GM12878 (cell line): ENCODE data around the gene CALCA.

Experiments
- BACH1 ChIP-seq: fragments of 450-650 bp; IDR thresholded peaks from 2 replicates; pipeline ENCODE4 v1.6.1; 2017; ENCODE audit warnings: mild to moderate bottlenecking, borderline replicate concordance
- BCL3 ChIP-seq: IDR thresholded peaks from 2 replicates; pipeline ENCODE4 v1.6.1; 2011; ENCODE audit warnings: borderline replicate concordance, low read depth, mild to moderate bottlenecking, moderate library complexity, low read length; ENCODE audit not compliant: insufficient read depth, poor library complexity, severe bottlenecking
- CTCF ChIP-seq, 3 experiments: IDR thresholded peaks in 2 of 3; conservative IDR thresholded peaks in 1 of 3; 2 replicates each; pipeline ENCODE4 v1.5.1; 2011; ENCODE audit warnings: low read depth in 3 of 3, low read length in 3 of 3, mild to moderate bottlenecking in 3 of 3, control low read depth in 2 of 3, moderate library complexity in 2 of 3, inconsistent platforms in 1 of 3, mixed read lengths in 1 of 3; ENCODE audit not compliant: control insufficient read depth in 2 of 3, insufficient read depth in 1 of 3; ENCODE audit errors: extremely low read depth in 1 of 3
- E2F8 ChIP-seq: fragments of 450-650 bp; IDR thresholded peaks from 2 replicates; pipeline ENCODE4 v1.6.1; 2018; ENCODE audit warnings: mild to moderate bottlenecking, low read depth, moderate library complexity; ENCODE audit not compliant: partially characterized antibody
- HDAC6 ChIP-seq: fragments of 200-600 bp; sonication (generic); IDR thresholded peaks from one replicate; pipeline ENCODE4 v1.8.0; 2017; ENCODE audit warnings: antibody characterized with exemption; ENCODE audit not compliant: unreplicated experiment
- POLR2AphosphoS2 ChIP-seq: IDR thresholded peaks from 2 replicates; pipeline ENCODE4 v1.6.1; 2011; ENCODE audit warnings: low read depth, mild to moderate bottlenecking, low read length, improper control_type of control experiment, moderate library complexity
- POLR2AphosphoS5 ChIP-seq: IDR thresholded peaks from 2 replicates; pipeline ENCODE4 v1.6.1; 2011; ENCODE audit warnings: mild to moderate bottlenecking, low read length, inconsistent platforms
- POU2F2 ChIP-seq: IDR thresholded peaks from 3 replicates; pipeline ENCODE4 v1.6.1; 2011; ENCODE audit warnings: low read depth, mild to moderate bottlenecking, low read length, borderline replicate concordance
- REST ChIP-seq: IDR thresholded peaks from 2 replicates; pipeline ENCODE4 v1.6.1; 2012; ENCODE audit warnings: mild to moderate bottlenecking, low read depth, low read length
- RFX5 ChIP-seq: IDR thresholded peaks from 2 replicates; pipeline ENCODE4 v1.6.1; 2011; ENCODE audit warnings: low read depth, low read length, improper control_type of control experiment
- ZNF274 ChIP-seq: IDR thresholded peaks from one replicate; pipeline ENCODE4 v1.8.0; 2011; ENCODE audit not compliant: insufficient read length, insufficient read depth

- TF ChIP-seq CTCF (IDR thresholded peaks at IDR 0.05 in 2 of 3, conservative IDR thresholded peaks at IDR 0.05 in 1 of 3; ENCODE audit: control insufficient read depth in 2 of 3, extremely low read depth in 1 of 3, insufficient read depth in 1 of 3, low read depth in 3 of 3, low read length in 3 of 3) (peak; percentile 27 to 58 (median 57)), RFX5 (no peak), REST (no peak), POU2F2 (no peak), BCL3 (no peak), BACH1 (no peak), POLR2AphosphoS5 (no peak), POLR2AphosphoS2 (no peak), ZNF274 (no peak), E2F8 (no peak), HDAC6 (no peak)
Measured at GRCh38 chr11:14969901-14970323, 2.2 kb downstream of the CALCA start.
